WERI-Rb-1 (cell line): ENCODE measurements around the gene SLC35B4.

Experiments
- DNase-seq: peaks from one replicate; pipeline ENCODE4 v3.0.0-alpha.2; 2020
- H3K27ac ChIP-seq: fragments of 250-450 bp; sonication (Bioruptor Pico); 2 replicates; pipeline ENCODE4 v1.5.1; 2020; ENCODE audit warnings: mild to moderate bottlenecking, moderate library complexity
- H3K27me3 ChIP-seq: fragments of 250-450 bp; sonication (Bioruptor Pico); 2 replicates; pipeline ENCODE4 v1.5.1; 2021; ENCODE audit warnings: mild to moderate bottlenecking, low read depth, moderate library complexity; ENCODE audit not compliant: insufficient read depth, severe bottlenecking
- H3K36me3 ChIP-seq: fragments of 250-450 bp; sonication (Bioruptor Pico); 2 replicates; pipeline ENCODE4 v1.5.1; 2020; ENCODE audit warnings: mild to moderate bottlenecking, moderate library complexity
- H3K4me3 ChIP-seq: 2 replicates; pipeline ENCODE4 v1.5.1; 2011; ENCODE audit warnings: low read depth, mild to moderate bottlenecking, control low read depth, low read length
- H3K9me3 ChIP-seq: fragments of 250-450 bp; sonication (Bioruptor Pico); 2 replicates; pipeline ENCODE4 v1.5.1; 2021; ENCODE audit warnings: mild to moderate bottlenecking, moderate library complexity; ENCODE audit not compliant: severe bottlenecking
- CTCF ChIP-seq: IDR thresholded peaks from 2 replicates; pipeline ENCODE4 v1.5.1; 2011; ENCODE audit warnings: low read depth, mild to moderate bottlenecking, control low read depth, inconsistent platforms, low read length

The SLC35B4 gene

GRCh38 chr7:134279336-134279735 lies 37.4 kb downstream of the SLC35B4 start:
- H3K9me3 ChIP-seq = no peaks in the 10 kb centered on the region
- H3K36me3 ChIP-seq = no peaks in the 10 kb centered on the region
- DNase-seq = no peak
- H3K4me3 ChIP-seq = no peak overlapping the region
- no peak overlapping the region for H3K27ac ChIP-seq
- no peaks in the 10 kb centered on the region for H3K27me3 ChIP-seq
- TF ChIP-seq CTCF = no peak

DNA sequence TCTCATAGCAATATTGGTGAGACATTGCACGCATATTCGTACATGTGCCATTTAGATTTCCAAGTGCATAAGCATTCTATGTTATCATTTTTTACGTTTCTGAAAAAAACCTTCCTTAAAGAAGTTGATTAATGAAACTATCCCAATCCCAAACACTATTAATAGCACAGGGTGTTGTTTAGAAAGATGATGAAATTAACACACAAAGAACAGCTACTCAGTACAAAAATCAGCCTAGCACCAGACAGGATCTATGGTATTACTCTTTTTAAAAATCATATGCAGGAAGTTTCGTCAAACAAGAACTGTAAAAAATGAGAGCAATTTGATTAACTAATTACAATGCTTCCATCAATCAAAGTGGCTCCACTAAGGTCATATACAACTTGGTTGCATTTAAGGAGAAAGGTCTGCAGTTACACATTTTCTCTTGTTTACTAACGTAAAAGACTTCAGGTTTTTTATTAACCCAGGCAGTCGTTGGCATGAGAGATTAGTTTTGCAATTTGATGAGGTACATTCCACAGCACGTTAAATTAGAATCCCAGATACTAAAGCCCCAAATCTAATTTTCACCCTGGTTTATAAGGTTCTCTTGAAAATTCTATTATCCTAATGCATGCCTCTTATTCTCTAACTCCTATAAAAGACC lies 38.1 kb downstream of the SLC35B4 start:
- Histone ChIP-seq H3K4me3 (no peak overlapping the region), H3K27me3 (no peaks in the 10 kb centered on the region), H3K36me3 (no peaks in the 10 kb centered on the region), H3K27ac (no peak overlapping the region), H3K9me3 (no peaks in the 10 kb centered on the region)
- no peak for DNase-seq
- no peak for TF ChIP-seq CTCF

DNA sequence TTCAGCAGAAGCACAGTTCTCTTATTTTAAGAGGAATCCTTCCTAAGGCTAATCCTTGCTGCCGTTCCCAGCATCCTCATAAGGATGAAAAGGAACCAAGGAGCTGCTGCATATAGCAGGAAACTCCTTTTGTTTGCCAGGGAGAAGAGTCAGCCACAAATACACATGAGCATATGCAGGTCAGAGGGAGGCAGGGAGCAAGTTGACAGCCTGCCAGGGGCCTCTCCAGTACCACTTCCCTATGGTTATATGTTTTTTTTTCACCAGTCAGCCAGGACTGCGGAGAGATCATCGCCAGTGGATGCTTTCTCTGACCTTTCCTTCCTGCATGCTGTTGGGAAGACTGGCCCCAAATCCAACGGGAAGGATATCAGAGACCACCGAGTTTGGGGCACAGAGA lies 39.8 kb downstream of the SLC35B4 start:
- no peaks in the 10 kb centered on the region for H3K27me3 ChIP-seq
- no peak for TF ChIP-seq CTCF
- H3K9me3 ChIP-seq = no peaks in the 10 kb centered on the region
- H3K4me3 ChIP-seq = no peak overlapping the region
- DNase-seq = no peak
- H3K36me3 ChIP-seq = no peaks in the 10 kb centered on the region
- no peak overlapping the region for H3K27ac ChIP-seq

- DNase-seq = no peak
- TF ChIP-seq CTCF = no peak
- Histone ChIP-seq H3K27ac (no peak overlapping the region), H3K9me3 (no peaks in the 10 kb centered on the region), H3K27me3 (no peaks in the 10 kb centered on the region), H3K4me3 (no peak overlapping the region), H3K36me3 (no peaks in the 10 kb centered on the region)
Measured at GRCh38 chr7:134262322-134262721, 54.4 kb downstream of the SLC35B4 start.

- peak; percentile 50 for DNase-seq
- no peaks in the 10 kb centered on the region for H3K27me3 ChIP-seq
- H3K36me3 ChIP-seq = no peaks in the 10 kb centered on the region
- H3K4me3 ChIP-seq = no peak overlapping the region
- no peaks in the 10 kb centered on the region for H3K9me3 ChIP-seq
- TF ChIP-seq CTCF = peak; percentile 27; the same call in 1 of the 2 replicates
- no peak overlapping the region for H3K27ac ChIP-seq
Measured at GRCh38 chr7:134255814-134256213, 60.9 kb downstream of the SLC35B4 start.

DNA sequence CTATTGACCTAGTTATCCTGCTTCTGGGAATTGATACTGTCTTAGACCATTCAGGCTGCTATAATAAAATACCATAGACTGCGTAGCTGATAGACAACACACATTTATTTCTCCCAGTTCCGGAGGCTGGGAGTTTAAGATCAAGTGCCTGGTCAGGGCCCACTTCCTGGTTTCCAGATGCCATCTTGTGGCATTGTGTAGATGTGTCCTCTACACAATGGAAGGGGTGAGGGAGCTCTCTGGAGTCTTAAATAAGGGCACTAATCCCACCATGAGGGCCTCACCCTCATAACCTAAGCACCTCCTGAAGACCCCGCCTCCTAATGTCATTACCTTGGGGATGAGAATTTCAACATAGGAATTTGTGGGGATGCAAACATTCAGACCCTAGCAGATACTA lies 62.4 kb downstream of the SLC35B4 start:
- Histone ChIP-seq H3K27me3 (no peaks in the 10 kb centered on the region), H3K4me3 (no peak overlapping the region), H3K27ac (no peak overlapping the region), H3K9me3 (no peaks in the 10 kb centered on the region), H3K36me3 (no peaks in the 10 kb centered on the region)
- DNase-seq = no peak
- peak; percentile 21; the same call in 1 of the 2 replicates for TF ChIP-seq CTCF
